ENCODE data around the gene HOXD8.

The HOXD8 gene

GRCh38 chr2:176128982-176129796 is at the start of gene HOXD8:
Gene HOXD8, plus strand, starts transcription at chr2:176129705. Its CDS starts 662 bp downstream, at chr2:176130367.
- DNase-seq (ENCODE audit: low read depth in 1 of 2, low spot score in 1 of 2): no peak

- DNase-seq (ENCODE audit: low read depth in 1 of 2, low spot score in 1 of 2): no peak
Observed at GRCh38 chr2:176079831-176080539, 49.5 kb upstream of the HOXD8 start.

- no peak for DNase-seq (ENCODE audit: low read depth in 1 of 2, low spot score in 1 of 2)
Observed at GRCh38 chr2:176080540-176081375, 48.7 kb upstream of the HOXD8 start.

GRCh38 chr2:176081376-176081836 is 48.1 kb upstream of the HOXD8 start:
- no peak for DNase-seq (ENCODE audit: low read depth in 1 of 2, low spot score in 1 of 2)

- no peak for DNase-seq (ENCODE audit: low read depth in 1 of 2, low spot score in 1 of 2)
Observed at GRCh38 chr2:176081837-176082524, 47.5 kb upstream of the HOXD8 start.

GRCh38 chr2:176082525-176082823 is 47.0 kb upstream of the HOXD8 start:
- no peak for DNase-seq (ENCODE audit: low read depth in 1 of 2, low spot score in 1 of 2)

GRCh38 chr2:176082824-176083751 is 46.4 kb upstream of the HOXD8 start:
- no peak for DNase-seq (ENCODE audit: low read depth in 1 of 2, low spot score in 1 of 2)

GRCh38 chr2:176083796-176084261 is 45.7 kb upstream of the HOXD8 start, which contains the start of gene EVX2:
Gene EVX2, minus strand, starts transcription at chr2:176083962. Its CDS starts 186 bp downstream, at chr2:176083776.
- DNase-seq (ENCODE audit: low read depth in 1 of 2, low spot score in 1 of 2): no peak

GRCh38 chr2:176084611-176085119 is 44.8 kb upstream of the HOXD8 start:
- DNase-seq (ENCODE audit: low read depth in 1 of 2, low spot score in 1 of 2): no peak

- no peak for DNase-seq (ENCODE audit: low read depth in 1 of 2, low spot score in 1 of 2)
Observed at GRCh38 chr2:176085120-176085788, 44.3 kb upstream of the HOXD8 start.

- DNase-seq (ENCODE audit: low read depth in 1 of 2, low spot score in 1 of 2): no peak
Observed at GRCh38 chr2:176085861-176086771, 43.4 kb upstream of the HOXD8 start.

- no peak for DNase-seq (ENCODE audit: low read depth in 1 of 2, low spot score in 1 of 2)
Observed at GRCh38 chr2:176087330-176088047, 42.0 kb upstream of the HOXD8 start.

- no peak for DNase-seq (ENCODE audit: low read depth in 1 of 2, low spot score in 1 of 2)
Observed at GRCh38 chr2:176088048-176088936, 41.2 kb upstream of the HOXD8 start.

- no peak for DNase-seq (ENCODE audit: low read depth in 1 of 2, low spot score in 1 of 2)
Observed at GRCh38 chr2:176088937-176089842, 40.3 kb upstream of the HOXD8 start.

- DNase-seq (ENCODE audit: low read depth in 1 of 2, low spot score in 1 of 2): no peak
Observed at GRCh38 chr2:176089843-176090395, 39.6 kb upstream of the HOXD8 start.

Data from stimulated activated CD4-positive, alpha-beta T cell treated with anti-CD3 and anti-CD28 coated beads, Interleukin-15, amount 100 ng/mL, for 1 hour (primary cell).